DMS 273 treated with DMSO at 0.1 percent for 48 hours (cell line): ENCODE results near the gene EZH1.

Experiments used
- DNase-seq: peaks from one replicate; lab custom pipeline; 2025; lab: John Stamatoyannopoulos, UW

The EZH1 gene

DNA sequence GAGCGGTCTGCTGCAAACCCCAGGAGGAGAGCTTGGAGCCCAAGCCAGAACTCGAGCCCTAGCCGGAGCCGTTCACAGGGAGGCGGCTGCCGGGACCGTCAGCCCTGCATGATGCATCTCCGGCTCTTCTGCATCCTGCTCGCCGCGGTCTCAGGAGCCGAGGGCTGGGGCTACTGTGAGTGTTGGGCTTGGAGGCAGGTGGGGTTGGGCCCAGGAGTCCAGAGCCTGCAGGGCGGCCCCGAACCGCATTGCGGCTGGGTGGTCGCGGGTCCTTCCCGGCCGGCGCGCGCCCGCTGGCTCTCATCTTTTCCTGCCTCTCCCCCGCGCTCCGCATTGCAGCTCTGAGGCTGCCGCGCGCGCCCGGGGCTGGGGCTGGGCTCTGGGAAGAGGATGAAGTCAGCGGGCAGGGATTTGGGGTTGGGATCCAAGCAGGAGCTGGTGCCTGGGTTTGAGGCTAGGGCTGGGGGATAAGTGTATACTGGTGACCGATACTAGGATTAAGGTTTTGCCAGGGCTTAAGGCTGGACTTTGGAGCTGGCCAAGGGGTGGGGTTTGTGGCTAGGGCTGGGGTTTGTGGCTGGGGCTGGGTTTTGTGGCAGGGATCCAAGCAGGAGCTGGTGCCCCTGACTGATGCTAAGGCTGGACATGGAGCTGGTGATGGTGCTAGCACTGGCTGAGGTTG lies 62.0 kb downstream of the EZH1 start:
- no peak for DNase-seq

DNA sequence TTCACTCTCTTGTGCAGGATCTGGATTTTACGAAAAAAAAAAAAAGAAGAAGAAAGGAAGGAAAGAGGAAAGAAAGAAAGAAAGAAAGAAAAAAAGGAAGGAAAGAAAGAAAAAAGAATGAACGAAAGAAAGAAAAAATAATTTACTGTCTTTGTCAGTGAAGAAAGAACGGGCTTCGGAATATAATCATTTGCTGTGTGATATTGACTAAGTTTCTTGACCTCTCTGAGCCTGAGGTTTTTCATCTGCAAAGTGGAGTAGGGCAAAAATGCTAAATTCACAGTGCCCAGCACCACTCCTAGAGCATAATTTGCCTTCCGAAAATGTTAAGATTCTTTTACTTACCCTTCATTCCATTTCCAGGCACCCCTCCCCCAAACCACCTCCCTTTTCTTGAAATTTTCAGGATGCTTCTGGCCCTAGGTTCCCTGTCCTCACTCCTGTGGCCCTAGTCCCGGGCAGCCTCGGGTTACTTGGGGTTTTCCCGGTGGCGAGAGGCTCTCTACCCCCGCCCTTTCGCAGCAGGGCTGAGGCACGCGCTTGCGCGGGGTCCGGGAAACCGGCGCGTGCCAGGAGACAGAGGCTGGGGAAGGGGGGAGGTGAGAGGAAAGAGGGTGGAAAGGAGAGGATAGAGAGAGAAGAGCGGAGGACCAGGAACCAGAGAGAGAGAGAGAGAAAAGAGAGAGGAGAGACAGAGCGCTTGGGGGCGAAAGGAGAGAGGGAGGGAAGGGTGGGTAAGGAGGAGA lies 62.7 kb downstream of the EZH1 start, which contains the start of gene CNTNAP1:
Gene CNTNAP1, plus strand, starts transcription at position 556 of the 746 bp plus-strand sequence. CDS start 299 bp downstream, outside the sequence.
- peak; percentile 42 for DNase-seq

DNA sequence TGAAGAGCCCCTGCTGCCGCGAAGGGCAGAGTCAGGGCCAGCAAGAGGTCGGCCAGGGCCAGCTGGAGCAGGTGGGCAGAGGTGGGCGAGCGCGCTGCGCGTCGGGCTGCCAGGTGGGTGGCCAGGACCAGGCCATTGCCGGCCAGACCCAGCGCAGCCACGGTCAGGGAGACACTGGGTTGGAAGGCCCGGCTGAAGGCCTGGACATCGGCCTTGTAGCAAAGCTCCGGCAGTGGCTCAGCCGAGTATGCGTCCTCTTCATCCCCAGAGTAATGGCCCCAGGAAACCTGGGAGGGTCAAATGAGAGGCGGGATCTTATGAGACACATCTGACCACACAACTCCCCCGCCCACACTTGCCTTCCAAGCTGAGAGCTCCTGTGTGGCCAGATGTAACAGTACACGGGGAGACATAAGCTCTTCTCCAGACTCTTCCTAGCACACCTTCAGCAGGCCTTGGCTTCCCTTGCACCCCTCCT lies 64.5 kb downstream of the EZH1 start:
- DNase-seq, result no peak

DNA sequence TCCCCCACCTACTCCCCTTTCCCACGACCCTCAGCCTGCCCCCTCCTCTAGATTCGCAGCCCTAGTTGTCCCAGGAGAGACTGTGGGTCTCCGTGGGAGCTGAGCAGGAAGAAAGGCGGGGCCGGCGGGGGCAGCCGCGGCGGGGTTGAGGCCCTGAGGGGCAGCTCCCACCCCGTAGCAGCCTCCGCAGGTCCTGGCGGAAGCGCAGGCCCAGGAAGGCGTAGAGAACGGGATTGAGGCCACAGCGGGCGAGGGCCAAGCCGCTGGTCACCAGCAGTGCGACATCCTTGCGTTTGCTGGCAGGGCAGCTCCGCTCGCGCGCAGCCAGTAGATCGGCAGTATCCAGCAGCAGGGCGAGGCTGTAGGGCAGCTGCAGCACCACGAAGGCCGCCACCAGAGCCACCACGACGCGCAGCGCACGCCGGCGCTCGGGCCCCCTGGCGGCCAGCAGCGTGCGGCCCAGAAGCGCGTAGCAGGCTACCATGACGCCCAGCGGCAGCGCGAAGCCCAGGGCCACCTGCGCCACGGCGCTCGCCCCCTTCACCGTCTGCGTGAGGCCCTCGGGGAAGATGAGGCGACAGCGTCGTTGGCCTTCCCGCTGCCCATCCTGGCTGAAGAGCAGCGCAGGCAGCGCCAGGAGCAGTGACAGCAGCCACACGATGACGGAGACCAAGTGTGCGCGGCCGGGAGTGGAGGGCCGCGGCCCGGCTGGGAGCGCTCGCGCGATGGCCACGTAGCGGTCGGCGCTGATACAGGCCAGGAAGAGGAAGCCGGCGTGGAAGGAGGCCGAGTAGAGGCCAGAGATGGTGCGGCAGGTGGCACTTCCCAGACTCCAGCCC lies 65.1 kb downstream of the EZH1 start:
- no peak for DNase-seq

DNA sequence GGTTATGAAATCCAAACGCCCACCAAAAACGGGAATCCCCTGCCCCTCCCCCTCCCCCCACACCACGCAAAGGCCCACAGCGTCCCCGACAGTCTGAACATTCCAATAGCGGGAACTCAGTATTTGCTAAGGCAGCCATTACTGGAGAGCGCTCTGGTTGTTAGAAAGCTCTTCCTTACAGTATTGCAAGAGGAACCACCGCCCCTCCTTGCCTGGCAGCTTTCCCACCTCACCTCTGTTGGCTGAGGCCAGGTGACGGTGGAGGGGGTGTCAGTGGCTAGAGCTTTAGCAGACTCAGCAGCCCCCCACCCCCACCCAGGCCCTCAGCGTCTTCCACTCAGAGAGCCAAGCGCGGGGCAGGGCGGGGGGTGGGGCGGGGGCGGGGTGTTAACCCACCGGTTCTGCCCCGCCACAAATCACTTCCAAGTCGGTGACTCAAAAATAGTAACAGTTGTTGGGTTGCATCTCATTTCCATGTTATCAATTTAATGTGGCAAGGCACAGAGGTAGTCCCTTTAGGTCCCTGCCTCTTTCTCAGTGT lies 65.8 kb downstream of the EZH1 start:
- DNase-seq, result peak; percentile 85

DNA sequence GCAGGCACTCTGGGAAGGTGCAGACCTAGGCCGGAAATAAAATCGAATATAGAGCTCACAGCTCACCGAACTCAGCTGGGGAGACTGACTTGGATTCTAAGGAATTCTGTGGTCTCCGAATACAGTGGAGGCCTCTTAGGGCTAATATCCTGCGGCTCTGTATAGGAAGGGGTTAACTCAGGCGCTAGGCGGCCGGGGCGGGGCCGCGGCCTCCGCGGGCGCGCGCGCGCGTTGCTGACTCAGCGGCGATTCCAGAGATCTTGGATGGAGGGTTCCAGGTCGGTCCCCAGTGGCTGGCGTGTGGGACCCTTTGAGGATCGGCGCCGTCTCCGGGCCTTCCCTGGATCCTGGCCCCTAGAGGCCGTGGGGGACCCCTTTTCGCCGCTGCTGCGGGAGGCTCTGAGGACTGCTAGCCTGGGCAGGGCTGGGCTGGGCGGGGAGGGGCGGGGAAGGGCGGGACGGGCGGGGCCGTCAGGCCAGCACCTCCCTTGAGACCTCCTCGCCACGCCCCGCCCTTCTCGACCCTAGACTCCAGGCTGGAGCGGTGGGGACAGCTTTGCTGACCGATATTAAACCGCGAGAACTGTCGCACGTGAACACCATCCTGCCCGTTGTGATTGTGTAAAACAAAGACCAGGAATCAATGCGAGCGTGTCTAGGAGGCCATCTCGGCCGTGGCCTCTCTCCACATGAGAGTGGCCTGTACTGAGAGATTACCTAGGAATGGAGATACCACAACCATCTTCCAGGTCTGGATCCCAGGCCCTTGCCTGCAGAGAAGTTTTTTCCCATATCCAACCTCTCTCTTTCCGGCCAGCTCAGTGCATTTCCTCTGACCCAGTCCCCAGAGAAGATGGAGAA lies 66.7 kb downstream of the EZH1 start:
- DNase-seq, result peak; percentile 72

DNA sequence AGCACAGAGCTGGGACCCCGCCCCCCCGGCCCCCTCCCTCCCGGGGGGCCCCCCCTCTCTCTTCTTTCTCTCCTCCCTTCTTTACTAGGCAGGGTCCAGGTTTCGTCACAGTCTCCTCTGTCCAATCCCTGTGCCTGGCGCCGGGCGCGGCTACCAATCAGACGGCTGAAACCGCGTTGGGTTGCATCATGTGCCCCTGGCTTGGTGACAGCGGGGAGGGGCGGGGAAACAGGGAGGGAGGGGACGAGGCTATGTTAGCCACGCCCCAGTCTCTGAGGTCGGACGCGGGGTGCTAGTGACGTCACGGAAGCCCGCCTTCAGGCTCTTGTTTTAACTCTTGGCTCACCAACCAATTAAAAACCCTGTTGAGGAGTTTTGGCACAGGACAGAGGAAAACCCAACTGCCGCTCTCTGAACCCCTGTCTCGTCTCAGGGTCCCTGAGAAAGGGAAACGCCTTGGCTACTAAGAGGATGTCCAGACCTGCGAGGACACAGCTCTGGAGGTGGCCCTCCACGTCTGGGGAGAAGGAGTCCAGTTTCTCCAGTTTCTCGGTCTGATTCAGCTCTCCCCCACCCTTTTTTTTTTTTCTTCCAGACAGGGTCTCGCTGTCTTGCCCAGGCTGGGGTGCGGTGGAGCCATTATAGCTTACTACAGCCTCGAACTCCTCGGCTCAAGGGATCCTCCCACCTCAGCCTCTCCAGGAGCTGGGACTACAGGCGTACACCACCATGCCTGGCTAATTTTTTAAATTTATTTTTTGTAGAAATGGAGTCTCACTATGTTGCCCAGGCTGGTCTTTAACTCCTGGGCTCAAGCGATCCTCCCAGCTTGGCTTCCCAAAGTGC lies 67.6 kb downstream of the EZH1 start:
- peak; percentile 97 for DNase-seq

DNA sequence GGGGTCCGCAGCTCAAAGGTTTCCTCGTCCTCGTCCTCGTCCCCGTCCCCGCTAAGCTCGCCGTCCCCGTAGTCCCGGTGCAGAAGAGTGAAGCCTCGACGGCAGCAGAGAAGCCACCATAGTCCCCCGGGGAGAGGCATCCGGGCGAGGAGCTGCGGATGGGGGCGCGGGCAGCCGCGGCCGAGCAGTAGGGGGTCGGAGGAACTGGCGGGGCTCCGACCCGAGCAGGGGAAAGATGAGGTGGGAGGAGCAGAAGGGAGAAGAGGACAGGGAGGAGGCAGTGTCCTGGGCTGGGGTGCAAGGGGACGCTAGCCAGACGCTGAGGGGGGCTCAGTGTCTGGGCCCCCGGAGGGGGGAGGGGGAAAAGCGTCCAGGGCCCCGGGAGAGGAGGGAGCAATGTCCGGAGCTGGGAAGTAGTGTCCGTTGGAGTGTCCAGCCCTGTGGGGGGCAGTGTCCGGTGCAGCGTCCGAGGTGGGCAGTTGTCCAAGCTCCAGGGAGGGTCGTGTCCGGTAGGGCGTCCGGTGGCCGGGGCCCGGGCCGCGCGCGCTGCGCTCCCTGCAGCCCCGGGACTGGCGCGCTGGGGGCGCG lies 68.3 kb downstream of the EZH1 start, which contains the start of gene PLEKHH3:
Gene PLEKHH3, minus strand, starts transcription at position 571 of the 588 bp plus-strand sequence. Its CDS starts 431 bp downstream, at position 140.
- DNase-seq, result no peak

DNA sequence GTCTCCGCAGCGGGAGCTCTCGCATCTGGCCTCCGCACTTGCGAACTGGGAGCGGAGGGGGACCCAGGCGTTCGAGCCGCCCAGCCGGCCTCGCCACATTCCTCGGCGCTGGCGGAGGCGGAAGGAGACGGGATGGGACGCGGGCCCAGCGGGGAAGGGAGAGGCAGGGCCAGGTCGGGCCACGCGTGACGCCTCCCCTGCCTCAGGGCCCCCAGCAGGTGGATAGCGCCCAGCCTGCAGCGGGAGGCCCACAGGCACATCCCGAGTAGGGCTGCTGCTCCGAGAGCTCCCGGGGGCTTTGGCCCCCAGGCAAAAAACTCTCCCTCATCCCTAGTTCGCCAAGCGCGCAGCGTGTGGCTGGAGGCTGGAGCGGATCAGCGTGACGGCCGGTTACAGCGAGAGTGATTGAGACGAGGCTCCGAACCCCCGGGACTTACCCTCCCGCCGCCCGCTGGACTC lies 68.8 kb downstream of the EZH1 start:
- DNase-seq, result no peak

DNA sequence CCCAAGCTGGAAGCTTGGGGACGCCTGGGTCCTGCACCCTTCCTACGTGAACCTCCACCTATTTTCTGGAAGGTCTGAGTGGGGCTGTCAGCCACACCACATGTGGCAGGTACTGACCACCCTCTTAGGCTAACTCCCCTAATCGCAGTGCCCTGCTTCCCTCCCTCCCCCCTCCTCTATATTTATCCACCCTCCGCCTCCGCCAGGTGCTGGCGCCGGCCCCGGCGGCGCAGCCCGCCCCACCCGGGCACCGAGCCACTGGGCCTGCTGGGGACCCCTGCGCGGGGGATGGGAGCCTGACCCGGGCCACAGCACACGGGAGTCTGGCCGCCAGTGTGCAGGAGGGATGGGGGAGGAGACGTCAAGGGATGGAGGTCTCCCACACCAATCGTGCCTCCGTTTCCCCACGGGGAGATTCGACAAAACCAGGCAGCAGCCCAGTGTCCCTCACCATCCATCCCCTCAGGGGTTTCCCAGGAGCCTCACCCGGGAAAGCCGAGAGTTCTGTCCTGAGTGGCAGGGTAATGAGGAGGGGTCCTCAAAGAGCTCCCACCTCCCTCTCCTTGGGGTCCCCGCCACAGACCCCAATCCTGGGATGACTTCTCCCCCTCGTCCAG lies 69.4 kb downstream of the EZH1 start:
- DNase-seq, result no peak

DNA sequence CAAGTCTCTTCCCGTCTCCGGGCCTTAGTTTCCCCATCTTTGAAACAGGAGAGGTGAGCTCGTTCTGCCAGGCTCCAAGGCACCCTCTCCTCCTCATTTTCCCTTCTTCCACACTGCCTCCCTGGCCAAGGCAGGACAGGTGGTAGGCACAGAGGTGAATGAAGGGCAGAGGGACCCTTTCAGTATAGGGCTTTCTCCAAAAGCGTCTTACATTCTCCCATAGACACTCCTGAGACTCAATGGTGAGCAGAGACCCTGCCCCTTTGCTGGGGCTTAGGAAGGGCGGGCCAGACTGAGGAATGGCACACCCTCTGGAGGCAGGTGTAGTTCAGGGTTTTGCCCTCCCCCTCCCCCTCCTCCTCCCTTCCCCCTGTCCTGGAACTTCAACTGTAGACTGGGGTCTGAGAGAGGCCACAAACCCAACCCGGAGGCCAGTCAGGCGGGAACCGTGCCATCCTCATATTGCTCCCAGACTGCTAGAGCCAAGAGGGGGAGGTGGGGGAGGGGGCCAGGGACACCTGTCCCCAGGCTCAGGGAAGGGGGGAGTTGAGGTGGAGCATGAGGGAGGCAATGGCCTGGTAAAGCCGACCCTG lies 70.0 kb downstream of the EZH1 start:
- no peak for DNase-seq

DNA sequence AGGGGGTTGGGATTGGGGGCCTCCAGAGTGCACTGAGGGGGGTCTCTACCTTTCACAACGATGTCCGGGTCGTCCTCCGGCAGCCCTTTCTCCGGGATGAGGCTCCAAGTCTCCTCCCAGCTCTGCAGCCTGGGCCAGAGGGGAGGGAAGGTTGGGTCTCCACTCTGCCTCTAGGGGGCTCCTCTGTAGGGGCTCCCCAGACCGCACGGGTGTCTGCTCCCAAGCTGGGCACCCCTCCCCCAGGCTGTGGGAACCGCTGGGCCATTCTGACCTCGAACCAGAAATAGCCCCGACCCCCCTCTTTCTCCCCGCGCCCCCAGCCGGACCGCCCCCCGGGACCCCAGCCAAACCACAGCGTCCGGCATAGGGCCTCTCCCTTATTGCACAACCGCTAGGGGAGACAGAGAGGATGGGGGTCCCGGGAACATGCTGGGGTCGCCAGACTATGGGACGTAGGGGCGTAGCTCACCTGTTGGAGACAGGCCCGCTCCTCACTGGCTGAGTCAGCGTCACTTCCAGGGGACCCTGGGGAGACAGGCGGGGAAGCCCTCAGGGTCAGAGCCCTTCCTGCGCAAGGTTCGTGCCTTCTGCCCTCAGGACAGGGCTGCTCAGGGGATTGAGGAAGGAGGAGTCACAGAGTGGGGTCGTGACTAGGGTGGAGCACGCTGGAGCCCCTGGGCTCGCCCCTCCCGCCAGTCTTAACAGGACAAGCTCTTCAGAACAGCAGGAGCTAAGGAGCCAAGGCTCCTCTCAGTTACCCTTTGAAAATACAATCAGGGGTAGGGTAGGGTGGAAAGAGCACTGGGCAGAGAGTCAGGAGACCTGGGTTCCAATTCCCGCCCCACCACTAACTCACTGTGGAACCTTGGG lies 70.7 kb downstream of the EZH1 start:
- DNase-seq, result no peak

DNA sequence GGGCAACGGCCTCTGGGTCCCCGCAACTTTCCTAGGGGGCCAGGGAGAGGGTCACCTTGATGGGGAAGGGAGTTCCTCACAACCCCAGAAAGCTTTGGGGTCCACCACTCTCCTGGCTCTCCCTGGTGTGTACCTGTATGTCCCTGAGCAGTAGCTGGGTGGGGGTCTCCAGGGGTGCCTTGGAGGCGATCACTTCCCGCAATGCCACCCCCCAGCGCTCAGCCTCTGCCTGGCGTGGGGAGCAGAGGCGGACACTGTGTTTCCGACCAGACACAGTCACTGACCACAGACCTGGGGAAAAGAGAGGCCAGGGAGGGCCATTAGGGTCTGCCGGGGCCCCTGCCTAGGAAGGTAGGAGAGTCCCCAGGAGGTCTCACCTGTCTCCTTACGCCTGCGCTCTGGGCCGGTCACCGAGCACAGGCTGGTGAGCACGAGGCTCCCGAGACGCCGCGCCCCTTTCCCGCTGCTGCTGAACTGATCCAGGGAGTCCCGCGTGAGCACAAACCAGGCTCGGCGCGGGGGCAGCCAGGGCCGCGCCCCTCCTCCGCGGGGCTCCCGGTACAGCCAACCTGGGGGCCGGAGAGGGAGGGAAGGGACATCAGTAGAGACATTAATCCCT lies 71.5 kb downstream of the EZH1 start:
- no peak for DNase-seq

DNA sequence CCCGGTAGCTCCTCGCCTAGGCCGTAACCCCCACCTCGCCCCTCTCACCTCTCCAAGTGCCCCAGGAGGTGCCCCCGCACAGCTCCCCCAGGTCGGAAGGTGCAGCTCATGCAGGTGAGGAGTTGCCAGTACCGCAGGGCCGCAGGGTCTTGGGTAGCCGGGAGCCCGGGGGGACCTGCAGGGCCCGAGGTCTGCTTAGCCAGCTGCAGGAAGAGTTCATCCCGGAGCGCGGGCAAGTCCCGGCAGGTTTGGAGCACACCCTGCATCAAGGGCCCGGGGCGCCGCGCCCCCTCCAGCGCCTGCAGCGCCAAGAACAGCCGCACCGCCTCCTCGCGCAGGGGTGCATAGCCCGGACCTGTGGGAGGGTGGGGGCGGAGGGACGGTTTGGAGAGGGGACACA lies 72.8 kb downstream of the EZH1 start:
- DNase-seq, result no peak

DNA sequence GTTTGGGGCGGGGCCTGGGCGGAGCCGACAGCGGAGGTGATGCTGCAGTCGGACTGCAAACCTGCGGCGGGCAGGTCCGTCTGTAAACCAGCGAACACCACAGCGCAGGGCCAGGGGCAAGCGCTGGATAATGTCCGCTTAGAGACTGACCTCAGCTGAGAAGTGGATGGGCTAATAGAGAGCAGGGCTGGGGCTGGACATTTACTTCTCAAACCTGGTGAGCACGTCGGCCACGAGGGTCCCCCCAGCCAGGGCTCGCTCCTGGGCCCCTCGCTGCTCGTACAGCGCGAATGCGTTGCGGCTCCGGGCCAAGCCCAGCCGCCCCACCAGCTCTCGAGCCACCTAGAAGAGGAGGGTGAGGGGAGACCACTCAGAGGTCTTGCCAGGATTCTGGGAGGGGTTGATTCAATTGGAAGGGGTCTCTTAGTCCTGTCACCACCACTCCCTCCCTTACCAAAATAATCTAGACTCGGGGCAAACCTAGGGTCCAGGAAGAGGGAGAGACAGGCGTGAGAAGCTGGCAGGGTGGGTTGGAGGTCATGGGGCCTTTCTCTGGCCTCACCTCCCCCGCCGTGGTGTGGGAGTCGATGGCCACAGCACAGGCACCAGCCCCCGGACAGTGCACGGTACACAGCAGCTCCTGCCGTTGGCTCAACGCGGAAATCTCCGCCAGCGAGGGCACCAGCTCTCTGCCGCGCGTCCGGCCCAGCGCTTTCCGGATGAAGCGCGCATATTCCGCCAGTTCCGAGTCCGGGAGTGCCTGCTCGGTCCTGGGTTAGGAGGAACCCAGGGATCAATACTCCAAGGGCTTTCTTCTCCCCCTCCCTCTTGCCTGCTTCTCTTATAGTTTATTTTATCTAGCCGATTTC lies 73.8 kb downstream of the EZH1 start:
- DNase-seq, result no peak
